DND-41 (cell line): ENCODE measurements around the gene HNRNPUL1.

Source experiments
- ATAC-seq: fragments of 200-7000 bp; cut with Tn5 transposase; 3 replicates; pipeline ENCODE4 v1.9.1; 2021; ENCODE audit warnings: low read depth; ENCODE audit not compliant: insufficient read depth
- DNase-seq: peaks from one replicate; pipeline ENCODE4 v3.0.0-alpha.2; 2020
- H2AFZ ChIP-seq: 2 replicates; pipeline ENCODE4 v1.6.0; 2012; ENCODE audit warnings: low read depth, low read length
- H3K27ac ChIP-seq: 2 replicates; pipeline ENCODE4 v1.5.1; 2012; ENCODE audit warnings: low read length, inconsistent platforms
- H3K27me3 ChIP-seq: fragments of 200-600 bp; sonication (generic); 2 replicates; pipeline ENCODE4 v1.6.0; 2012; ENCODE audit warnings: low read length, mild to moderate bottlenecking, inconsistent platforms; ENCODE audit not compliant: insufficient read depth, poor library complexity
- H3K36me3 ChIP-seq: 2 replicates; pipeline ENCODE4 v1.5.1; 2012; ENCODE audit warnings: low read length, inconsistent platforms; ENCODE audit not compliant: insufficient read depth
- H3K4me1 ChIP-seq: 2 replicates; pipeline ENCODE4 v1.5.1; 2012; ENCODE audit warnings: mild to moderate bottlenecking, low read length; ENCODE audit not compliant: insufficient read depth
- H3K4me2 ChIP-seq: 2 replicates; pipeline ENCODE4 v1.6.0; 2012; ENCODE audit warnings: mild to moderate bottlenecking, moderate library complexity, low read length, inconsistent platforms; ENCODE audit not compliant: insufficient read depth
- H3K4me3 ChIP-seq, 2 experiments: fragments of 200-600 bp in 1 of 2; shearing (Covaris generic) in 1 of 2; 2 replicates each; pipeline ENCODE4 v1.5.1; 2012 to 2016; ENCODE audit warnings: inconsistent platforms in 2 of 2, low read length in 2 of 2, mild to moderate bottlenecking in 2 of 2, low read depth in 1 of 2, moderate library complexity in 1 of 2
- H3K79me2 ChIP-seq: 2 replicates; pipeline ENCODE4 v1.6.0; 2012; ENCODE audit warnings: low read length, inconsistent platforms; ENCODE audit not compliant: insufficient read depth
- H3K9ac ChIP-seq: 2 replicates; pipeline ENCODE4 v1.6.0; 2012; ENCODE audit warnings: low read depth, mild to moderate bottlenecking, inconsistent platforms, low read length, moderate library complexity
- H3K9me3 ChIP-seq: 2 replicates; pipeline ENCODE4 v1.5.1; 2012; ENCODE audit warnings: low read length, moderate library complexity, mild to moderate bottlenecking, inconsistent platforms; ENCODE audit not compliant: insufficient read depth, severe bottlenecking
- H4K20me1 ChIP-seq: 2 replicates; pipeline ENCODE4 v1.6.0; 2012; ENCODE audit warnings: low read length; ENCODE audit not compliant: insufficient read depth
- EZH2 ChIP-seq: IDR thresholded peaks from 3 replicates; pipeline ENCODE4 v1.6.1; 2012; ENCODE audit warnings: borderline replicate concordance, low read depth, mild to moderate bottlenecking, moderate library complexity, low read length, inconsistent platforms; ENCODE audit not compliant: severe bottlenecking
- TF ChIP-seq, protein P1 (sequence below): IDR thresholded peaks from 2 replicates; pipeline ENCODE4 v1.5.1; 2012; ENCODE audit warnings: borderline replicate concordance, low read length, moderate library complexity, mild to moderate bottlenecking; ENCODE audit not compliant: poor library complexity, severe bottlenecking; ENCODE audit errors: extremely low read depth

The HNRNPUL1 gene

DNA sequence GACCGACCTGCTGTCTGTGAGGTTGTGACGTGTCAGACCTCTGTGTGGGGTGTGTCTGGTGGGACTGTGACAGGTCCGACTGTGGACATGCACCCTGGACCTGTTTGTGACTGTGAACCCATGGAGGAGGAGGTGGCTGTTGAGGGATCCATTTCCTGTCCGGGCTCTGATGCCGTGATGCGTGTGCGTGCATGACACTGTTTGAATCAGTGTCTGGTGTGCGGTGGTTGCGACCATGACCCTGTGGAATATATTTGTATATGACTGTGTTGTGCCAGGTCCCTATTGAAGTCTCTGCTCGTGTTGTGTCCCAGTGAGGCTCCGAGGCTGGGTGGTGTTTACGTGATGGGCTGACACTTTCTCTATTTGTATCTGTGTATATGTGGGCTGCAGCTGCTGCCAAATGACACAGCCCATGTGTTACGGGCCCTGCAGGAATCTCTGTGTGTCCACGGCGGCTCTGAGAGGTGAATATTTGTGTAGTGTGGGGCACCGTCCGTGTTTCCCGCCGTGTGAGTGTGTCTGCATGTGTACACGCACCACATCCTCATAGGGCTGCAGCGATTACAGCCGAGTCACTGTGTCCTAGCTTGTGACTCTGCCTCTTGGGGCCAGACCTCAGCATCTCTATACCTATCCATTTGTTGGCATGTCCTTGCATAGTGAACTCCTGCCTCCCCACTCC, 64.1 kb downstream of the HNRNPUL1 start:
- Histone ChIP-seq H3K9ac (no peak overlapping the region), H4K20me1 (peaks cover 54% of the 10 kb centered on the region), H3K27me3 (no peaks in the 10 kb centered on the region), H3K27ac (no peak overlapping the region), H2AFZ (no peak overlapping the region), H3K9me3 (no peaks in the 10 kb centered on the region), H3K36me3 (peaks cover 85% of the 10 kb centered on the region), H3K4me3 (no peak overlapping the region), H3K4me1 (no peaks in the 10 kb centered on the region), H3K4me2 (no peak overlapping the region), H3K79me2 (peaks cover 20% of the 10 kb centered on the region)
- no peak for ATAC-seq
- DNase-seq = no peak
- TF ChIP-seq EZH2 = no peak
- TF ChIP-seq, protein P1, sequence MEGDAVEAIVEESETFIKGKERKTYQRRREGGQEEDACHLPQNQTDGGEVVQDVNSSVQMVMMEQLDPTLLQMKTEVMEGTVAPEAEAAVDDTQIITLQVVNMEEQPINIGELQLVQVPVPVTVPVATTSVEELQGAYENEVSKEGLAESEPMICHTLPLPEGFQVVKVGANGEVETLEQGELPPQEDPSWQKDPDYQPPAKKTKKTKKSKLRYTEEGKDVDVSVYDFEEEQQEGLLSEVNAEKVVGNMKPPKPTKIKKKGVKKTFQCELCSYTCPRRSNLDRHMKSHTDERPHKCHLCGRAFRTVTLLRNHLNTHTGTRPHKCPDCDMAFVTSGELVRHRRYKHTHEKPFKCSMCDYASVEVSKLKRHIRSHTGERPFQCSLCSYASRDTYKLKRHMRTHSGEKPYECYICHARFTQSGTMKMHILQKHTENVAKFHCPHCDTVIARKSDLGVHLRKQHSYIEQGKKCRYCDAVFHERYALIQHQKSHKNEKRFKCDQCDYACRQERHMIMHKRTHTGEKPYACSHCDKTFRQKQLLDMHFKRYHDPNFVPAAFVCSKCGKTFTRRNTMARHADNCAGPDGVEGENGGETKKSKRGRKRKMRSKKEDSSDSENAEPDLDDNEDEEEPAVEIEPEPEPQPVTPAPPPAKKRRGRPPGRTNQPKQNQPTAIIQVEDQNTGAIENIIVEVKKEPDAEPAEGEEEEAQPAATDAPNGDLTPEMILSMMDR = no peak

DNA sequence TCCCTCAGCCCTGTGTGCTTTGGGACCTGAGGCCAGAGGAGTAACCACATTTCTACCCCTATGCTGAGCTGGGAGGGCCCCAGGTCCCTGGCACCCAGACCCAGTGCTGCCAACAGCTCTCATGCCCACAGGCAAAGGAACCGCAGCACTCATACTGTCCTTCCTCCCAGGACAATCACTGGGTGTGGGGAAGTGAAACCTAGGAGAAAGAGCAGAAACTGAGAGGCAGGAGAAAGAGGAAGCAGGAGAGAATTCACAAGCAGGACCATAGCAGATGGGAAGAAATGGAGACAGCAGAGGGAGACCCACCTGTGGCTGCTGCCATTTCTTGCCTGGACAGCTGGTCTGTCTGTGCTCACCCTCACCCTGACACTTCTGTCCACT, 64.7 kb downstream of the HNRNPUL1 start:
- Histone ChIP-seq H3K9me3 (no peaks in the 10 kb centered on the region), H3K79me2 (peaks cover 24% of the 10 kb centered on the region), H3K4me2 (no peak overlapping the region), H3K27me3 (no peaks in the 10 kb centered on the region), H3K4me1 (no peaks in the 10 kb centered on the region), H3K27ac (no peak overlapping the region), H3K36me3 (peaks cover 85% of the 10 kb centered on the region), H2AFZ (no peak overlapping the region), H4K20me1 (peaks cover 49% of the 10 kb centered on the region), H3K4me3 (no peak overlapping the region), H3K9ac (no peak overlapping the region)
- TF ChIP-seq, protein P1 = no peak
- no peak for TF ChIP-seq EZH2
- no peak for ATAC-seq
- no peak for DNase-seq

DNA sequence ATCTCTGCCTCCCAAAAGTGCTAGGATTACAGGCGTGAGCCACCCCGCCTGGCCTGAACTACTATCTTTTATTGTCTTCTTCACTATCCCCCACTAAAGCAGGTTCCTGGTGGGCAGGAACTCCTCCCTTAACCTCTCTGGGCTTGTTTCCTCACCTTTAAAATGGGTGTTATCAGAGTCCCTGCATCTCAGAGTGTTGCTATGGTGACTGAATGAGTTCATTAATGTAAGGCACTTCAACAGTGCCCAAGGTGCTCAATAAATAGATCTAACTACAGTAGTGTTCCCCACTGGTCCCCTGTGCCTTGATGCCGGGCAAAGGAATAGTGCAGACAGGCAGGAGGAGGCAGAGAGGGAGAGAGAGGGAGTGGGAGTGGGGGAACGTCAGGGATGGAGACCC, 66.3 kb downstream of the HNRNPUL1 start:
- Histone ChIP-seq H3K4me3 (no peak overlapping the region), H2AFZ (no peak overlapping the region), H4K20me1 (peaks cover 43% of the 10 kb centered on the region), H3K9ac (no peak overlapping the region), H3K9me3 (no peaks in the 10 kb centered on the region), H3K36me3 (peaks cover 83% of the 10 kb centered on the region), H3K27ac (no peak overlapping the region), H3K27me3 (no peaks in the 10 kb centered on the region), H3K4me1 (no peaks in the 10 kb centered on the region), H3K4me2 (no peak overlapping the region), H3K79me2 (peaks cover 27% of the 10 kb centered on the region)
- DNase-seq (no peak), ATAC-seq (no peak)
- TF ChIP-seq, protein P1 = no peak
